Thoracic aorta (tissue), 2 donors: Measurements from ENCODE around the gene OR8I2. TPM values are rescaled to one million over a fixed set of nuclear protein-coding genes. Genes with fewer than 3 reads are reported as not detected.
"Not testable (repeated sequence)": the region's sequence is repeated elsewhere in the genome, so short reads cannot be mapped to it uniquely, and the experiment has no call there.

Experiments used
- ATAC-seq: fragments of 150-250 bp; one replicate; pipeline ENCODE4 v1.8.0; 2017; ENCODE audit warnings: low read depth; ENCODE audit not compliant: insufficient number of reproducible peaks, low FRiP score
- DNase-seq: peaks from one replicate; pipeline ENCODE4 v3.0.0-alpha.2; 2020; ENCODE audit warnings: low spot score
- H3K27ac ChIP-seq, 2 donors: fragments of 200-600 bp; sonication (generic); 1 replicate in 1 of 2; 2 replicates in 1 of 2; pipeline ENCODE4 v1.5.1; 2016; ENCODE audit warnings: mild to moderate bottlenecking in 2 of 2, moderate library complexity in 2 of 2
- H3K27me3 ChIP-seq: fragments of 200-600 bp; sonication (generic); replicated peaks from 2 replicates; pipeline ENCODE4 v1.6.0; 2016; ENCODE audit warnings: mild to moderate bottlenecking; ENCODE audit not compliant: insufficient read depth
- H3K36me3 ChIP-seq: fragments of 200-600 bp; sonication (generic); one replicate; pipeline ENCODE4 v1.5.1; 2016
- H3K4me1 ChIP-seq, 2 donors: fragments of 200-600 bp; sonication (generic); 1 replicate in 1 of 2; 2 replicates in 1 of 2; pipeline versions ENCODE4 v1.5.1 to v1.6.0; 2016; ENCODE audit warnings: low read depth in 2 of 2, mild to moderate bottlenecking in 1 of 2; ENCODE audit not compliant: control insufficient read depth in 1 of 2
- H3K4me3 ChIP-seq: fragments of 200-600 bp; sonication (generic); 2 replicates; pipeline ENCODE4 v1.5.1; 2016; ENCODE audit warnings: mild to moderate bottlenecking
- H3K9me3 ChIP-seq: fragments of 200-600 bp; sonication (generic); 2 replicates; pipeline ENCODE4 v1.5.1; 2016
- CTCF ChIP-seq: fragments of 200-600 bp; sonication (generic); IDR thresholded peaks from one replicate; pipeline ENCODE4 v1.5.1; 2019; ENCODE audit warnings: antibody characterized with exemption
- total RNA-seq, 2 donors: library from RNA; depleted of rRNA; stranded (reverse); fragments of >200 nt; gene quantifications; one replicate each; pipeline versions ENCODE4 v1.1.0 to v1.2.3, GENCODE V29; 2016

OR8I2 gene
- total RNA-seq, 2 donors from 2014 or later: not detected

GRCh38 chr11:56066980-56067379 is 26.1 kb upstream of the OR8I2 start:
- DNase-seq (no peak), ATAC-seq (no peak)
- H3K36me3 ChIP-seq: no peaks in the 10 kb centered on the region
- H3K9me3 ChIP-seq: no peaks in the 10 kb centered on the region
- no peaks in the 10 kb centered on the region for H3K27me3 ChIP-seq
- TF ChIP-seq CTCF: no peak
- no peaks in the 10 kb centered on the region for H3K4me1 ChIP-seq
- no peak overlapping the region for H3K4me3 ChIP-seq
- no peak overlapping the region for H3K27ac ChIP-seq

GRCh38 chr11:56089697-56090096 is 3.4 kb upstream of the OR8I2 start:
- H3K27ac ChIP-seq: no peak overlapping the region
- ATAC-seq (no peak), DNase-seq (no peak)
- no peaks in the 10 kb centered on the region for H3K4me1 ChIP-seq
- no peak overlapping the region for H3K4me3 ChIP-seq
- TF ChIP-seq CTCF: no peak
- no peaks in the 10 kb centered on the region for H3K27me3 ChIP-seq
- no peaks in the 10 kb centered on the region for H3K9me3 ChIP-seq
- H3K36me3 ChIP-seq: no peaks in the 10 kb centered on the region

- H3K4me3 ChIP-seq: no peak within 1 kb of the TSS
- no peaks in the 10 kb centered on the region for H3K36me3 ChIP-seq
- H3K9me3 ChIP-seq: no peaks in the 10 kb centered on the region
- H3K27ac ChIP-seq: no peak within 1 kb of the TSS
- TF ChIP-seq CTCF: no peak
- no peaks in the 10 kb centered on the region for H3K4me1 ChIP-seq
- no peaks in the 10 kb centered on the region for H3K27me3 ChIP-seq
- ATAC-seq: no peak
- DNase-seq: no peak
These were observed 10.2 kb downstream of the OR8I2 start, which contains the start of gene OR8H2 for GRCh38 chr11:56103210-56103737. Gene OR8H2 (plus strand): TSS chr11:56103687. CDS start chr11:56105043, 1,356 bp downstream.

GRCh38 chr11:56122073-56122472 is 29.0 kb downstream of the OR8I2 start, which contains the start of gene OR8H3:
Gene OR8H3 (plus strand): TSS chr11:56122373. CDS start chr11:56122373, 0 bp downstream.
- H3K27me3 ChIP-seq: no peaks in the 10 kb centered on the region
- H3K4me3 ChIP-seq: no peak within 1 kb of the TSS
- TF ChIP-seq CTCF: no peak
- no peaks in the 10 kb centered on the region for H3K9me3 ChIP-seq
- no peaks in the 10 kb centered on the region for H3K36me3 ChIP-seq
- no peaks in the 10 kb centered on the region for H3K4me1 ChIP-seq
- ATAC-seq (no peak), DNase-seq (no peak)
- no peak within 1 kb of the TSS for H3K27ac ChIP-seq

GRCh38 chr11:56140151-56140661 is 47.1 kb downstream of the OR8I2 start, which contains the start of gene OR8J3:
Gene OR8J3 (minus strand): TSS chr11:56140201. CDS start chr11:56137718, 2,483 bp downstream.
- Histone ChIP-seq H3K4me3 (no peak within 1 kb of the TSS), H3K27ac (no peak within 1 kb of the TSS), H3K9me3 (no peaks in the 10 kb centered on the region), H3K4me1 (no peaks in the 10 kb centered on the region), H3K36me3 (no peaks in the 10 kb centered on the region), H3K27me3 (no peaks in the 10 kb centered on the region)
- no peak for ATAC-seq
- no peak for DNase-seq
- no peak for TF ChIP-seq CTCF

GRCh38 chr11:56143681-56144080 is 50.6 kb downstream of the OR8I2 start:
- H3K9me3 ChIP-seq, ATAC-seq, H3K36me3 ChIP-seq, DNase-seq, H3K27ac ChIP-seq, H3K27me3 ChIP-seq, H3K4me1 ChIP-seq, H3K4me3 ChIP-seq: not testable (repeated sequence)
